Esophagus squamous epithelium (tissue), 5 donors: Measurements from ENCODE around the gene PTAFR. TPM values are rescaled to one million over a fixed set of nuclear protein-coding genes. Genes with fewer than 3 reads are reported as not detected.
A peak's percentile ranks its signal among the peaks of the same experiment; 100 is the strongest.
"Not testable (repeated sequence)": the region's sequence is repeated elsewhere in the genome, so short reads cannot be mapped to it uniquely, and the experiment has no call there.

ENCODE experiments used
- DNase-seq: peaks from one replicate; lab custom pipeline; 2025; lab: John Stamatoyannopoulos, UW
- H3K27ac ChIP-seq, 4 donors: fragments of 200-600 bp; sonication (generic); one replicate each; pipeline ENCODE4 v1.5.1; 2016 to 2019; ENCODE audit warnings: mild to moderate bottlenecking in 1 of 4
- H3K27me3 ChIP-seq, 4 donors: fragments of 200-600 bp; sonication (generic); 1 replicate in 3 of 4; 2 replicates in 1 of 4; pipeline versions ENCODE4 v1.5.1 to v1.6.0; 2017 to 2021; ENCODE audit warnings: antibody characterized with exemption in 1 of 4
- H3K36me3 ChIP-seq, 3 donors: fragments of 200-600 bp; sonication (generic); one replicate each; pipeline ENCODE4 v1.5.1; 2016 to 2019
- H3K4me1 ChIP-seq, 3 donors: fragments of 200-600 bp; sonication (generic); one replicate each; pipeline ENCODE4 v1.5.1; 2017 to 2019
- H3K4me3 ChIP-seq, 4 donors: fragments of 200-600 bp; sonication (generic); 1 replicate in 3 of 4; 2 replicates in 1 of 4; pipeline ENCODE4 v1.5.1; 2016 to 2019; ENCODE audit warnings: mild to moderate bottlenecking in 2 of 4, moderate library complexity in 1 of 4
- H3K9me3 ChIP-seq, 3 donors: fragments of 200-600 bp; sonication (generic); one replicate each; pipeline ENCODE4 v1.5.1; 2016 to 2019
- POLR2A ChIP-seq, 4 donors: fragments of 450-650 bp; IDR thresholded peaks; one replicate each; pipeline ENCODE4 v1.6.1; 2017; ENCODE audit warnings: antibody characterized with exemption in 4 of 4, mild to moderate bottlenecking in 4 of 4, moderate library complexity in 3 of 4
- WGBS, 2 donors: methylation state at CpG; one replicate each; pipeline ENCODE4 v1.1.5; 2018; 5-methylcytosine and 5-hydroxymethylcytosine counted together
- intact Hi-C: fragments of 100-400 bp; cut with DNase I; formaldehyde crosslinking; loops from one replicate; pipeline ENCODE4 v1.15.0; 2022
- total RNA-seq, 4 donors: library from RNA; depleted of rRNA; stranded (reverse); fragments of >200 nt; gene quantifications; one replicate each; pipeline ENCODE4 v1.1.0, GENCODE V29; 2016
- TF ChIP-seq, protein P1 (sequence below), 6 experiments: fragments of 450-650 bp in 4 of 6; fragments of 200-600 bp in 2 of 6; sonication (generic) in 2 of 6; IDR thresholded peaks; one replicate each; pipeline ENCODE4 v1.5.1; 2016 to 2019; ENCODE audit warnings: antibody characterized with exemption in 6 of 6, mild to moderate bottlenecking in 4 of 6, moderate library complexity in 4 of 6
- donor health status: DM: yes; HTN: yes; CAD: no.

The PTAFR gene
- total RNA-seq, 4 donors from 2014 or later, result 2.7 to 12.8 (median 8.9) TPM

GRCh38 chr1:28141685-28142084 lies 34.8 kb downstream of the PTAFR start:
- DNase-seq, result no peak
- intact Hi-C loops, result no loop called here
- Histone ChIP-seq H3K36me3 (no peaks in the 10 kb centered on the region), H3K27me3 (no peaks in the 10 kb centered on the region), H3K27ac (no peak overlapping the region), H3K4me3 (no peak overlapping the region), H3K9me3 (no peaks in the 10 kb centered on the region), H3K4me1 (peaks cover 0 to 6% (median 3%) of the 10 kb centered on the region in 3 donors)
- 85 to 91% methylated on average over 2 of the region's 2 CpGs for whole genome bisulfite sequencing, 2 donors
- TF ChIP-seq POLR2A (IDR thresholded peaks at IDR 0.05), result no peak
- TF ChIP-seq, protein P1, sequence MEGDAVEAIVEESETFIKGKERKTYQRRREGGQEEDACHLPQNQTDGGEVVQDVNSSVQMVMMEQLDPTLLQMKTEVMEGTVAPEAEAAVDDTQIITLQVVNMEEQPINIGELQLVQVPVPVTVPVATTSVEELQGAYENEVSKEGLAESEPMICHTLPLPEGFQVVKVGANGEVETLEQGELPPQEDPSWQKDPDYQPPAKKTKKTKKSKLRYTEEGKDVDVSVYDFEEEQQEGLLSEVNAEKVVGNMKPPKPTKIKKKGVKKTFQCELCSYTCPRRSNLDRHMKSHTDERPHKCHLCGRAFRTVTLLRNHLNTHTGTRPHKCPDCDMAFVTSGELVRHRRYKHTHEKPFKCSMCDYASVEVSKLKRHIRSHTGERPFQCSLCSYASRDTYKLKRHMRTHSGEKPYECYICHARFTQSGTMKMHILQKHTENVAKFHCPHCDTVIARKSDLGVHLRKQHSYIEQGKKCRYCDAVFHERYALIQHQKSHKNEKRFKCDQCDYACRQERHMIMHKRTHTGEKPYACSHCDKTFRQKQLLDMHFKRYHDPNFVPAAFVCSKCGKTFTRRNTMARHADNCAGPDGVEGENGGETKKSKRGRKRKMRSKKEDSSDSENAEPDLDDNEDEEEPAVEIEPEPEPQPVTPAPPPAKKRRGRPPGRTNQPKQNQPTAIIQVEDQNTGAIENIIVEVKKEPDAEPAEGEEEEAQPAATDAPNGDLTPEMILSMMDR (IDR thresholded peaks at IDR 0.05), result no peak

GRCh38 chr1:28139866-28140265 lies 36.6 kb downstream of the PTAFR start:
- 74 to 79% methylated on average over 2 to 8 of the region's 8 CpGs for WGBS, 2 donors
- H3K36me3 ChIP-seq, H3K4me3 ChIP-seq, H3K27me3 ChIP-seq, H3K9me3 ChIP-seq, DNase-seq, intact Hi-C loops: not testable (repeated sequence)
- peak overlapping the region in 1 of 4 donors; percentile 39 for H3K27ac ChIP-seq
- peaks cover 0 to 17% (median 1%) of the 10 kb centered on the region in 3 donors for H3K4me1 ChIP-seq

- peak overlapping the region in 1 of 4 donors; percentile 39 for H3K27ac ChIP-seq
- TF ChIP-seq POLR2A (IDR thresholded peaks at IDR 0.05), result no peak
- TF ChIP-seq, protein P1 (IDR thresholded peaks at IDR 0.05), result no peak
- 76 to 83% methylated on average over 7 of the region's 7 CpGs for WGBS, 2 donors
- no peaks in the 10 kb centered on the region for H3K36me3 ChIP-seq
- no peaks in the 10 kb centered on the region for H3K27me3 ChIP-seq
- peaks cover 0 to 18% (median 0%) of the 10 kb centered on the region in 3 donors for H3K4me1 ChIP-seq
- no peak overlapping the region for H3K4me3 ChIP-seq
- intact Hi-C loops, result no loop called here
- H3K9me3 ChIP-seq, result no peaks in the 10 kb centered on the region
- no peak for DNase-seq
Measured at GRCh38 chr1:28139025-28139712, 37.3 kb downstream of the PTAFR start.

GRCh38 chr1:28136922-28137613 lies 39.4 kb downstream of the PTAFR start:
- WGBS, 2 donors, result 68 to 85% methylated on average over 4 of the region's 4 CpGs
- intact Hi-C loops, result no loop called here

GRCh38 chr1:28136169-28136921 lies 40.1 kb downstream of the PTAFR start:
- peak overlapping the region; percentile 69 to 73 (median 70) for H3K27ac ChIP-seq
- WGBS, 2 donors, result 81% methylated on average over 7 to 8 of the region's 8 CpGs

More at GRCh38 chr1:28136922-28137613, 39.4 kb downstream of the PTAFR start:
- Histone ChIP-seq H3K27ac (no peak overlapping the region), H3K36me3 (no peaks in the 10 kb centered on the region), H3K27me3 (no peaks in the 10 kb centered on the region), H3K4me3 (no peak overlapping the region), H3K4me1 (peaks cover 0 to 19% (median 0%) of the 10 kb centered on the region in 3 donors), H3K9me3 (no peaks in the 10 kb centered on the region)
- TF ChIP-seq POLR2A (IDR thresholded peaks at IDR 0.05), result no peak
- TF ChIP-seq, protein P1 (IDR thresholded peaks at IDR 0.05), result no peak
- no peak for DNase-seq

More at GRCh38 chr1:28136169-28136921, 40.1 kb downstream of the PTAFR start:
- Histone ChIP-seq H3K36me3 (no peaks in the 10 kb centered on the region), H3K4me1 (peaks cover 0 to 19% (median 0%) of the 10 kb centered on the region in 3 donors), H3K4me3 (no peak overlapping the region), H3K9me3 (no peaks in the 10 kb centered on the region), H3K27me3 (no peaks in the 10 kb centered on the region)
- TF ChIP-seq, protein P1 (IDR thresholded peaks at IDR 0.05), result no peak
- TF ChIP-seq POLR2A (IDR thresholded peaks at IDR 0.05), result no peak
- no peak for DNase-seq
- intact Hi-C loops, result no loop called here
